GM19238 (cell line): ENCODE measurements around the gene PARD3B.

Source experiments
- DNase-seq: peaks from one replicate; pipeline ENCODE4 v3.0.0; 2011; ENCODE audit warnings: low spot score; ENCODE audit not compliant: insufficient read length

The PARD3B gene

DNA sequence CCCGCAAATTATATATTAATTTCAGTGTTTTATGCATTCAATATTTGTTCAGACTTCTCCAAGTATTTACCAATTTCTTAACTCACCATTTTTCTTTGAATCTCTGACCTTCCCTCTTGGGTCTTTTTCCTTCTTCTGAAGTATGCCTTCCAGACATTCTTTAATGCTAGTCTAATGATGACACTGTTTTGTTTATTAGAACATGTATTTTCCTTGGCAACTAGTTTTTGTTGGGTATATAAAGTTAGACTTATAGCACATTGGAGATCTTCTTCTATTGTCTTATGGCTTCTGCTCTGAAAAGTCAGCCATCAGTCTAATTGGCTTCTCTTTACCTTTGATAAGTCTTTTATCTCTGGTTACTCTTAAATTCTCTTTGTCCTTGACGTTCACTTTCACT lies 713.8 kb downstream of the PARD3B start:
- no peak for DNase-seq

DNA sequence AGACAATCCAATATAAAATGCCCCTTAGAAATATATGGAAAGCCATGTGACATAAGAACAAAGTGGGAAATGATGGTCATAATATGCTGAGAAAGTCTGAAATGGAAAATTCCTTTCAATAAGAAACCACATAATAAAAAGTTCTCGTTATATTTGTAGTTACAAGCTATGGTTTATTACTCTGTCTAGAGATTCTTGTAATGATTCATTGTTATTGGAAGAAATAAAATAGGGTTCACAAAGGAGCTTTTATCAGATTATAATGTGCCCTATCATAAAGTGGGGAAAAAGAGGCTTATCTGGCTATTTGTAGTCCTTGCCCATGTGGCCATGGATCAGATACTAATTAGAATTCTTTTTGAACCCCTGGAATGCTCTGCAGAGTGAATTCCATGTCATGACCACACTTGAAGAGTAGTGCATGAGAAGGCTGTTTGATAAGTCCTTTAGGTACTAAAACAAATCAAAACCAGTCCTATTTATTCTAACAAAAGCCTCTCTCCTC lies 716.3 kb downstream of the PARD3B start:
- no peak for DNase-seq

DNA sequence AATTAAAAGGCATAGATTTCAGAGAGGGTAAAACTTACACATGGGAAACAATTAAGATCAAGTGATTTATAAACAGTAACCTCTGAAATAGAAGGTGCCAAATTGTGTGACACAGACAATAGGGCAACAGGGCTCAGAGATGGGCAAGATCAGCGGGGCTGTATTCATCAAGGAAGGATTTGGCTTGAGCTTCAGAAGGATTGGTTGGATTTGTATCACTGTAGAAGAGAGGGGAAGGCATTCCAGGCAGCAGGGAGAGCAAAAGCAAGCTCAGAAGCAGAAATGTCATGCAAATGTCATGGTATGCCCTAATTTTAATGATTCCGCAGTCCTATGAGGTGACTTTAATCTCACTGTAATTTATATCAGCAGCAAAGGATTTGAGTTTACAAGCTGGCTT lies 722.0 kb downstream of the PARD3B start:
- DNase-seq, result no peak

DNA sequence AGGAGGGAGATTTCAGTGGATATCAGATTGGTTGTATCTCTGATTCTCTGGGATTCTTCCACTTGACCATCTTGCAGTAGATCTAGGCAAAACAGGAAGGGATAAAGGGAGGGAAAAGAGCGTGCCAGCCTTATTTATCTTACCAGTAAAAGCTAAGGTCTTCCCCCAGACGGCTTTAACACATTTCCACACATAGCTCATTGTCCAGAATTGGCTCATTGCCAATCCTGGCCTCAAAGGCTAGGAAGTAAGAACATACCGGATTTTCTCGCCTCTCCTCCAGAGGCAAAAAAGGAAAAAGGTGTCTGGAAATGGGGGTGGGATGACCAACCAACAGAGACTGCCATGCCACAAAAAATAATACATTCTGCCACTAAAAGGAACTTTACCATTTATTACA lies 725.4 kb downstream of the PARD3B start:
- no peak for DNase-seq

DNA sequence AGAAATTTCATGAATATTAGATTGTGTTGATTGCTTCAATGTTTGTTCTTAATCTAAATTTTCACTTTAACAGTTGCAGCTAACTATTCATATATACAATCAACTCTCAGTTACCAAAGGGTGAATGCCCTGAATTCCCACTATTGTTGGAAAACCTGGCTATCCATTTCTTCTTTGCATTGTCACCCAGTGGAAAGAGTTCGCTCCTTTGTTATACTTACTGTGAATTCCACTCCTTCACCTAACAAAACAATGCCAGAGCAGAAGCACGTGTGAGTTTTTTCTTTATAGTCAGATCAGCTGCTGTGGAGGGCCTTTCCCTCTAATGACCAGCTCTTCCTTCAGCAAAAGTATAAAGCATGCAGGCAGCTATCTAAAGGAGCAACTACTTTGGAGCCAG lies 727.9 kb downstream of the PARD3B start:
- no peak for DNase-seq

DNA sequence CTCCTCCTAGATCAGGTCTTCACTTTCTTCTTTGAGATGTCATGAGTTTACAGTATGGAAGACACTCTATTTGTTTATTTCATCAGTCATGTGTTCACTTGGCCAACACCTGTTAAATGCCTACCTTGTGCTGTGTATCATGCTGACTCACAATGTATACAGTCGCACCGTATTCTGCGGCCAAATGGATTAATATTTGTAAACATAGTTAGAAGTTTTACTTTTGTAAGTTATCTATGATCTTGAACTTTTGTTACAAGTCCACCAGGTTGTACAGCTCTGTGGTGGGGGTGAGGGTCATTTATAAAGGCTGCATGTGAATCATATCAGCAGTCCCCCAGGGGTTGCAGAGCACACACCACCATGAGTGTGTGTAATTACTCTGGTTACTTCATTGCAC lies 728.4 kb downstream of the PARD3B start:
- no peak for DNase-seq

DNA sequence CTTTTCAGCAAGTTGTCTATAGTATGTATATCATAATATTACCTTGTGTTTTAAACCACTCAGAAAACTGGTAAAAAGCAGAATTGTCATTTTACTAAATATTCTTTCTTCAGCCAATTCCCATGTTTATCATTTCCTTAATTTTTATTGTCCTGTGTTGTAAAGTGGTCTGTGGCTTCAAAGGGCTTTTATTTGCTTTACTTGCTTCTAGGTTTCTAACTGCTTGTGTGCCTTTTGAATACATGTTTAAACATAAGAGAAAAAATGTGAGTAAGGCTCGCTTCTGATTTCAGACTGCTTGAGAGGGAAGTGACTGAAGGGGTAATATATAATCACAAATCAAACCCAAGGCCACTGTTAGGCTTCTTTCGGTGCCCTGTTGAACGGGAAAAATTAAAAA lies 729.5 kb downstream of the PARD3B start:
- no peak for DNase-seq

DNA sequence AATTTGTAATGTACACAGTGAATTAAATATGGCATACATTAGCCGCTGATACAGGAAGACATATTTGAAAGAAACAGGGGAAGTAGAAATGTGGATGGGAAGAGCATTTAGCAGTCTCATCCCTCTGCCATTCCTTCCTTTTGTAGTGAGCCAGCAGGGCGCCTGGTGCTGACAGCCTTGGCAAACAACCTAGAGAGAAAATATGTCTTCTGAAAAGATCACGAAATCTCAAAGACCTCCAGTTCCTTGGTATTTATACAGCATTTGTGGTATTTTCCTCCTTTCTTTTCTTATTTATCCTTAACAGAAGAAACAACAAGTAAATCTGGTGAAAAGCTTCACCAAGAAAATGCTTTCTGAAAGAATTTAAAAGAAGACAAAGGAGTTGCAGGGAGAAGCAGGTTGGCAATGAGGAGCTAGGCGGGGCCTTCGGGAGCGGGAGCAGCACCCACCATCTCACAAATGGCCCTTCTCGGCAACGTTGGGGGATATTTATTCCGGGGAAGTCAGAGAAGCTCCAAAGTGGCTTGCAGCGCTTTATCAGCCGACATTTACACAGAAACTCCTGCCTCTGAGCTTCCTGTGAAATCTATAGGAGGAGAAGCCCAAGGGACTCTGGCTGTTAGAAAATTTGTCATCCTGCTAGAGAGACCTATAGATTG lies 731.0 kb downstream of the PARD3B start:
- no peak for DNase-seq

DNA sequence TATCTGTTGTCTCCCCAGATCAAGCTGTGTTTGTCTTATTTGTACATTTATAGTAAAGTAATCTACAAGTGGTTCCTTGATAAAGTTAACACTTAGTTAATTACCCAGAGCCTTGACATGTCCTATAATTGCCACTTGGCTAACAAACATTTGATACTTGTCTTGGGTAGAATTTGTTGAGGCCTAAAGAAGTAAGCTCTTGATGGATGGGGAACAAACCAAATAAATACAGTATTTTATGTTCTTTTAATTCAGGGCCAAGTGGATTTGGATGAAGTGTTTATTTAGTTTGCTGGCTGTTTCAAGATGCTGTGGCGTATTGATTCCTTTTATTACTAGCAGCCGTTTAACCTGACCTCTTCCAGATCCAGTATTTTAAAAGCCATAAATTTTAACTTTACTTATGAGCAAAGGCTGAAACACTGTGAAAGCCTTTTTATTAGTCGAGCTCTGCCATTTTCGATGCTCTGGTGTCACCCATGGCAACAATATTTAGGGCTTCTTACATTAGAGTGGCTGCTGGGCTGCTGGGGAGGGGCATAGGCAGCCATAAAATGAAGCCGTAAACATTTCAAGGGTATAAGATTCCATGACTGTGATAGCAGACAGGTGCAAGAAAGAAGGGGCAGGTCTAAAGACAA lies 735.4 kb downstream of the PARD3B start:
- DNase-seq, result no peak

DNA sequence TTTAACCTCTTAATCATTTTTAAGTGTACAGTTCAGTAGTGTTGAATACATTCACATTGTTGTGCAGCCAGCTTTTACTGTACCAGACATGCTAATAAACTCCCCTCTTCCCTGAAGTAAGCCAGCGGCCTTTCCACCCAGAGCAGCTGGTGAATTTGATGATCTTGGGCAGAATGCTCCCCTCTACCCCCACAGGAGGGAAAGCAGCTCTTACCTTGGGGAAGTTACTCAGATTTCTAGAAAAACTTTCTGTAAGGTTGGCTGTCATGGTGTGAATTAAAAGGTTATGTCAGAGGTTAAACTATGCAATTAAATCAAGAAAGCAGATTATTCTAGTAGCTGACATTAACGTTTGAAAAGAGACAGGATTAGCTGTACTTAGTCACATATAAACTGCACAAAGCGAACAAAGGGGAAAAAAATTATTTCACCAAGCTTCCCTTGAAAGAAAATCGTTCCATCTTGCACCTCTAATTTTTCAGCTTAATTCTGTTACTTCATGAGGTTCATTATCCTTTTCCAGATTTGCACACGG lies 738.5 kb downstream of the PARD3B start:
- DNase-seq, result no peak

DNA sequence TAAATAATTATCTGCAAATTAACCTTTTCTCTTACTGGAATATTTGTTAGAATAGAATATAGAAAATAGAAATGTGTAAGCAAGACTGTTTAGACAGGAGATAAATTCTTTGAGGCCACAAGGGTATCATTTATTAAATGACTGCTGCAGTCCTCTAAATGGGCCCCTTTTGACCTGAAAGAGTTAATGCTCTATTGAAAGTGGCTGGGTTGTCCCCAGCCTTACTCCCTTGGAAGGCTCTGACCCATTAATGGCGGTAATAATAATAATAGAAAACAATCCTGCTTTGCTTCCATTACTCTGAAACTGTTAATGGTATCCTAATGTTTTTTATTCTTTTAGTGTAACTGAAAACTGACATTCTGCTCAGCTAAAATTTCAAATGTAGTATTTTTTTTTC lies 739.1 kb downstream of the PARD3B start:
- no peak for DNase-seq

DNA sequence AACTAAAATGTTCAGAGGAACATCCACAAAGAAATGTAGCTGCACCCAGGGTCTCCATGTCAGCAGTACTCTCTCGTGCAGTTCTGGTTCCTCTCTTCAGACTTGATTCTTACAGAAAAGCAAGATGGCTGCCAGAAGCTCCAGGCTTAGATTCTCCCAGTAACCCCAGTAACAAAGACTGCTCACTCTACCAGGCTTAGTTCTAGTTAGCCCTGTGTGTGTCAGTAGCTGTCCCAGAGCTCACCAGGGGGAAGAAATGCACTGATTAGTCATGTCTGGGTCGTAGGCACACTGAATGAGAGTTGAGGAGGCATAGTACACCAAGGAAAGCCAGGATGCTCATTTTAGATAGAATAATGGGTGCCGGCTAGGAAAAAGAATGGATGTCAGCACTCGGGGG lies 742.0 kb downstream of the PARD3B start:
- DNase-seq, result no peak

DNA sequence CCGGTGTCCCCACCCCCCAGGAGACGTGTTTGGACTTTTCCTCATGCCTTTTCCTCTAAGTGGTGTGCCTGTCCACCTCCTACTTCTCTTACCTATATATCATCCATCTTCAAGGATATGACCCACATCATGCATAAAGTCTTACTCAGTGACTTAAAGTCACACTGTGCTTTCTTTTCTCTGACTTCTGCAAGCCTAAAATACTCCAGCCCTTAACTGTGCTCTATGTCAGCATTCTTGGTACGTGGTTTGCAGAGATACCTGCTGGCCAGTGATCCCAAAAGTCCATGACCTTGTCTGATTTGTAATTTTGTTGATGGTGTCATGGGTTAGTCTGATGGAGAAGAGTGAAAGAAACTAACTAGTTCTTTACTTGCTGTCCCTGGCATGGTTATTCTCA lies 743.4 kb downstream of the PARD3B start:
- no peak for DNase-seq

DNA sequence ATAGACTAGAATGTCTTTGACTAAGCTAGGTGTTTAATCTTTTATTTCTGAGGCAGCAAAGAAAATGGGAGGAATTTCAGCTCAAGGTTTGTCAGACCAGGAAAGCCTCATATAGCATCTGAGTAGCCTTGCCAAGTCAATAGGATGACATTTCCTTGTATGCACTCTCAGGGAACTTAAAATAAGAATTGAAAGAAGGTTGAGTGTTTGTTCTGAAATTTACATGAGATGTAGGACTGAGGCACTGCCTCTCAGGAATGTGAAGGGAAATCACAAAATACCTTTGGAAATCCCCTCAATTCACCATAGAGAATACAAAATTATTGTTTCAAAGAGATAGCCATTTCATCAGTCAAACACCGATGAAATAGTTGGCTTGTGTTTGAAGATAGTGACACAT lies 745.0 kb downstream of the PARD3B start:
- DNase-seq, result no peak

DNA sequence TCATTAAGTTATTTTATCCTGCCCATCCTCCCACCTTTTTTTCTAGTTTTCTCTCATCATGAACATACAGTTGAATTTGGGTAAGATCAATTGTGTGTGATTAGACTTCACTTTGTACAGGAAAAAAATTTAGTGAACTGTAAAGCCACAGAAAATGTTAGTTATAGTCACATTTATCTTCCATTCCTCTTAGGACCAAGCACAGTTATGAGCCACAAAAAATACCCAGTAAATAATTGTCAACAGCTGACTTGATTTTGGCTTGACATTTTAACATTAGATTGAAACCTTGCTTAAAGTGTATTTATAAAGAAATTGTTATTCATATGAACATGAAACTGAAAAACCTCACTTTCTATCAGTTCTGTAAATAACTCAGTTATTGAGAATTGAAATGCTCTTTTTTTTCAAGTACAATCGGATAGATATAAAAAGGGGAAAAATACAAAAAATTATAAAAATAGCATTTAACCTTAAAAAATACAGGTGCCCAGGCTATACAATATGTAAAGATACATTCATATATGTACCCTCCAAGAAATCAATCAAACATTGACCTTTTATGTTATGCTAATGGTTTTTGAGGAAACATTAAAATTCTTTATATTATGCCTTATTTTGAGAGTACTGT lies 747.5 kb downstream of the PARD3B start:
- no peak for DNase-seq

DNA sequence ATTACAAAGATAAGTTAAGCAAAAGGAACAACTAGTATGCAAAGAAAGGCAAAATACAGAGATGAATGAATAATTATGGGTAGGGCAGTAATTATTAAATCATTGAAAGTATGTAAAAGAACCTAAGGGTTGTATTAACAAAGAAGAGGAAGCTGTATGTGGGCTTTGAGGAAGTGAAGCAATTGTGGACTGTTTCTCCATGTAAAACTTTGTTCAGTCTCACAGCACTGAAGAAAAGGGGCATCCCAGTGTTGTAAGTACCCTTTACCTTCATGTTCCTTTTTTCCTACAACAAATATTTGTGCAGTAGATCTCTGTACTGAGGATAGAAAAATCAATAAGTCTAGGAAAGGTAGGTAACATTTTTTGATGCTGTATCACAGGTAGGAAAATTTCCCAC lies 748.3 kb downstream of the PARD3B start:
- DNase-seq, result no peak

DNA sequence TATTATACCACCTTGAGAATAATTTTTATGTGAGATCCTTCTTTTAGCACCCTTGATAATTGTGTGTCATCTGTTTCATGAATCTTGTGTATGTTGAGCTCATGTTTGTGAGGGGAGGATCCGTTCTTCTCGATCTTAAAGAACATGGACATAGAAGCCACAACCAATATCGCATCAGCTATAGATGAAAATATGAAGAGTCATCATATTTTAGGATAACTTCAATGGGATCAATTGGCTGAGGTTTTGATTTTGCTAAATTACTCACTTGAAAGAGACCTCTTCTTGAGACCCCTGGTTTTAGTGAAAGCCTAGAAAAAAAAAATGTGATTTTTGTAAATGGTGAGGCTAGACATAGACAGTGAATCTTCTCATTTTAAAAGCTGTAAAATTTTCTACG lies 751.7 kb downstream of the PARD3B start:
- DNase-seq, result no peak

DNA sequence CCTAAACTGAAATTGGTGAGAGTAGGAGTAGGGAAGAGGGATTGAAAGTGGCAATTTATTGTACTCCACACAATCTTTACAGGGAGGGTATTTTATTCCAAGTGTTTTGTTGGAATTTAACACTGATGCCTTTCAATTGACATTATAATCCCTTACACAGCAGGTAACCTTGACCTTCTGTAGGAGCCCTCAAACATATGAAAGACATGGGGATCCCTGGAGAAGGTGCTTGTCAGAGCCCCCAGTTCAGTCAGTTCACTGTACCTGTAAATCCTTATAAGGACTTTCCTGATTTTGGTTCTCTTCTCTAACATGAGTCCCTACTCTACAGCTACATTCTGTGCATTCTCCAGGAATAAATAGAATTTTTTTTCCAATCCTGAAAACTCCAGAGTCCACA lies 752.1 kb downstream of the PARD3B start:
- DNase-seq, result no peak

DNA sequence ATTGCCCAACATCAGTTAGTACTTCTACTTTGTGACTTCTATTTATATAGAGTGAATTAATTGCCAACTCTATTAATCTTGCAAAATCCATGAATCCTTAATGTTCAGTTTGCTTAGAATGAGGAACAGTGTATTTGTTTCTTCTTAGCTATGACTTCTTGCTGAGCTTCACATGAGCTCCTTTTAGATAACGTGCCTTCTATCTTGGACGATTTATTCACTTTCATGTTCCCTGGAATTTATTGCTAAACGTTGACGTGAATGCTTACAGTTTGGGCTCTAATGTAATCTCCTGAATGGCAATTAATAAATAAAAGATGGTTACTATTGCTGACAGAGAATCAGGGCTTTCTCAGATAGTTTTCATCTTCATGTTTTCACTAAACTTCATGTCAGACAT lies 752.6 kb downstream of the PARD3B start:
- DNase-seq, result no peak

DNA sequence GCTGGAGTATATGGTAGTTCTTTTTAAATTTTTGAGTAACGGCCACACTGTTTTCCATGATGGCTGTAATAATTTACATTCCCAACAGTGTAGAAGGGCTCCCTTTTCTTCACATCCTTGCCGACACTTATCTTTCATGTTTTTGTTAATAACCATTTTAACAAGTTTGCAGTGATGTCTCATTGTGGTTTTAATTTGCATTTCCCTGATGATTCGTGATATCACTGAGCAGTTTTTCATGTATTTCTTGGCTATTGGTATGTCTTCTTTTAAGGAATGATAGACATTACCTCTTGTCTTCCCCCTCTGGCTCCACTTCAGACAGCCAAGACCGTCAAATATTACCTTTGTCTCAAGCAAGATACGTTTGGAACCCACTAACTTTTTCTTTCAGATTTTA lies 765.9 kb downstream of the PARD3B start:
- no peak for DNase-seq

DNA sequence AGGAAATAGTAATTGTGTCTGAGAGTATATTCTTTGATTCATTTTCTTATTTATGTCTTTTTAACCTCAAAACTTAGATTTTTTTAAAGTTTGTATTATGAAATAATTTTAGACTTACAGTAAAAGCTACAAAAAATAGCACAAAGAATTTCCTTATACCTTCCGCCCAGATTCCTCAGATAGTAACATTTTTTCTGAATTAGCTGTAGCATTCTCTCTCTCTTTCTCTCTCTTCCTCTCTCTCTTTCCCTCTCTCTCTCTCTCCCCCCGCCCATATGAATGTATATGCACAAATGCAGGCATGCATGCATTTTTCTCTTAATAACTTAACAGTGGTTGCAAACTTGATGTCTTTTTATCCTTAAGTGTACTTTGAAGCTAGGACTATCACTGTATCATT lies 776.0 kb downstream of the PARD3B start:
- DNase-seq, result no peak

DNA sequence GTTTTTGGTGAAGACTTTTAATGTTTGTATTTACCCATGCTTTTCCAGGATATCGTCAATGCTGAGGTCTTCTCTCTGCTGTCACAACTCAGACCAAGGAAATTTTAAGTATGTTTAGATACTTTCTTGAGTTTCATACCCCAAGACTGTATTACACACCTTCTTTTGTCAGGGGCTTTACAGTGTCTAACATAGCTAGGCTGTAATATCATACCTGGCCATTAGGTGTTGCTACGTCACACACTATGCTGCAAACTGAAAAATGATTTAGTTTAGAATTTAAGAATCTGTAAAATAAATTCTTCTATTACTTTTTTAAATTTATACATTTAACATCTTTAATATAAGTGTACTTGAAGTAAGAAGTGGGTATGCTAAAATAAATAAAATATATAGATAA lies 778.7 kb downstream of the PARD3B start:
- DNase-seq, result no peak

DNA sequence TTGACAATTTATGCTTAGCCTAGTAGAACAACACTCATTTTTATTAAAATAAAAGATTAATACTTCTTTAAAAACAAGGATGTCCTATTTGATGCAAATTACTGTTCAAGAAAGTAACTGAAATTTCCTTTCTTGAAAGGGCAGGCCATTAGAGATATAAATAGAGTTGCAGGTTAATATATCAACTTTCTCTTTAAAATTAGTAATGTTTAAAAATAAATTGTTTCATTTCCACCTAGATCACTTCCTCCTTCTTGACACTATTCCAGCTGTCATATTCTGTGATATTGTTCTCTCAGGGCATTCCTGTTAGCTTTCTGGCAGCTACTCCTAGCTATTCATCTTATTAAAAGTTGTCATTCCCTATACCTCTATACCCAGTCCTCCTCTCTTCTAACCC lies 779.1 kb downstream of the PARD3B start:
- no peak for DNase-seq
